ENCODE data around the gene CACNA1C.

The CACNA1C gene

DNA sequence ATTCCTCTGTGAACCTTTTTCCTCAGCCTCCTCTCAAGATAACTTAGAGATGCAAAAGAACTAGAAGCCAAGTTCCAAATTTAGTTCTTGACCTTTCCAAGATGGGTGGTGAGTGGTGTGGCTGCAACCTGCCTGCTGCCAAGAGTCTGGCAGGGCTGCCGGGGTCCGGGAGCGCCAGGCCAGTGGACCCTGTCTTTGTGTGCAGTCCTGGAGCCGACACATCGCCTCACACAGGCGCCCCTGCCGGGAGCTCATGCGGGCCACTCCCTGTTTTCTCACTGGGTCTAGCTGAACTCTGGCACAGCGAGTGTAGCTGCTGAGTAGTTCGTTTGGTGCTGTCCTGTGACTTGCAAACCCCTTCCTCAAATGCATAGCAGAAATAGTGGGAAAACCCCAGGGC lies 84.9 kb downstream of the CACNA1C start:
- H3K4me1 ChIP-seq (ENCODE audit: control insufficient read depth in 2 of 2, insufficient read depth in 2 of 2, low read length in 2 of 2) = peaks cover 24 to 29% of the 10 kb centered on the region in 2 donors
- no peaks in the 10 kb centered on the region for H3K27me3 ChIP-seq (ENCODE audit: control insufficient read depth in 2 of 2, insufficient read depth in 2 of 2, low read length in 2 of 2)
- peak overlapping the region; percentile 29 to 68 for H3K27ac ChIP-seq (ENCODE audit: low read depth in 2 of 2, low read length in 2 of 2)
- no peak overlapping the region for H3K9ac ChIP-seq (ENCODE audit: low read depth in 1 of 2, low read length in 2 of 2)
- H3K9me3 ChIP-seq (ENCODE audit: control insufficient read depth in 2 of 2, low read length in 2 of 2) = no peaks in the 10 kb centered on the region
- no peak overlapping the region for H3K4me3 ChIP-seq (ENCODE audit: low read length in 2 of 2)
- no peaks in the 10 kb centered on the region for H3K36me3 ChIP-seq (ENCODE audit: control insufficient read depth in 2 of 2, insufficient read depth in 2 of 2, low read length in 2 of 2)

DNA sequence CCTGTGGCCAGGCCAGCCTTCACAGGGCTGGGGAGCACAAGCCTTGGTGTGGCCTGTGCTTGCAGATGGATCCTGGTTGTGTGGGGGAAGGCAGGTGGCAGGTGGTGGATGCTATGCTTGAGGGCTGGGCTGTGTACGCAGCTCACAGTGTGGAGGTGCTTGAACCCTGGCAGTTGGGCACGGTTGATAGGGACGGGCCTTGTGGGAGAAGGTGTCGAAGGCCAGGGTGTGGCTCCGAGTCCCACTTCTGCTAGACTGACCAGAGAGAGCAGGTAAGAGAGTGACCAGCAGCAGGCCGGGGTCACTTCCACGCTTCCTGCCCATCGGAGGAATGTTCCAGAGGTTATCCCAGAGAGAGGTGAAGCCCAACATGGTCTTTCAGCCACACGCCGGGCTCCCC lies 85.5 kb downstream of the CACNA1C start:
- Histone ChIP-seq H3K27ac (ENCODE audit: low read depth in 2 of 2, low read length in 2 of 2) (peak overlapping the region; percentile 29 to 68), H3K4me1 (ENCODE audit: control insufficient read depth in 2 of 2, insufficient read depth in 2 of 2, low read length in 2 of 2) (peaks cover 24 to 29% of the 10 kb centered on the region in 2 donors), H3K27me3 (ENCODE audit: control insufficient read depth in 2 of 2, insufficient read depth in 2 of 2, low read length in 2 of 2) (no peaks in the 10 kb centered on the region), H3K36me3 (ENCODE audit: control insufficient read depth in 2 of 2, insufficient read depth in 2 of 2, low read length in 2 of 2) (no peaks in the 10 kb centered on the region), H3K4me3 (ENCODE audit: low read length in 2 of 2) (no peak overlapping the region), H3K9me3 (ENCODE audit: control insufficient read depth in 2 of 2, low read length in 2 of 2) (no peaks in the 10 kb centered on the region), H3K9ac (ENCODE audit: low read depth in 1 of 2, low read length in 2 of 2) (no peak overlapping the region)

DNA sequence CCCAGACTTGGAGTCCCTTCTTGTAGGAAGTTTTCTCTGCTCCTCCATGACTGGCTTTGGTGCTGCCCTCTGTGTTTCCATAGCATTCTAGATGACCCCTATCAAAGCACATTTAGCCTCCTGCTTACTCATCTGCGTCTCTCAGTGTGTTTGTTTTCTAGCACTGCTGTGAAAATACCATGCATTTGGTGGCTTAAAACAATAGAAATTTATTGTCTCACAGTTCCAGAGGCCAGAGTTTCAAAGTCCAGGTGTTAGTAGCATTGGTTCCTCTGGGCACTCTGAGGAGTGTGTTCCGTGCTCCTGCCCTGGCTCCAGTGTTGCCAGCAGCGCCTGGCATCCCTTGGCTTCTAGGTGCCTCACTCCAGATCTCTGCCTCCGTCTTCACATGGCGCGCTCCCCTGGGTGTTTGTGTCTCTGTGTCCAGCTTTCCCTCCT lies 86.1 kb downstream of the CACNA1C start:
- H3K9me3 ChIP-seq (ENCODE audit: control insufficient read depth in 2 of 2, low read length in 2 of 2) = no peaks in the 10 kb centered on the region
- H3K27me3 ChIP-seq (ENCODE audit: control insufficient read depth in 2 of 2, insufficient read depth in 2 of 2, low read length in 2 of 2) = no peaks in the 10 kb centered on the region
- H3K4me3 ChIP-seq (ENCODE audit: low read length in 2 of 2) = no peak overlapping the region
- H3K4me1 ChIP-seq (ENCODE audit: control insufficient read depth in 2 of 2, insufficient read depth in 2 of 2, low read length in 2 of 2) = peaks cover 24 to 29% of the 10 kb centered on the region in 2 donors
- no peaks in the 10 kb centered on the region for H3K36me3 ChIP-seq (ENCODE audit: control insufficient read depth in 2 of 2, insufficient read depth in 2 of 2, low read length in 2 of 2)
- no peak overlapping the region for H3K9ac ChIP-seq (ENCODE audit: low read depth in 1 of 2, low read length in 2 of 2)
- H3K27ac ChIP-seq (ENCODE audit: low read depth in 2 of 2, low read length in 2 of 2) = peak overlapping the region; percentile 29 to 68

DNA sequence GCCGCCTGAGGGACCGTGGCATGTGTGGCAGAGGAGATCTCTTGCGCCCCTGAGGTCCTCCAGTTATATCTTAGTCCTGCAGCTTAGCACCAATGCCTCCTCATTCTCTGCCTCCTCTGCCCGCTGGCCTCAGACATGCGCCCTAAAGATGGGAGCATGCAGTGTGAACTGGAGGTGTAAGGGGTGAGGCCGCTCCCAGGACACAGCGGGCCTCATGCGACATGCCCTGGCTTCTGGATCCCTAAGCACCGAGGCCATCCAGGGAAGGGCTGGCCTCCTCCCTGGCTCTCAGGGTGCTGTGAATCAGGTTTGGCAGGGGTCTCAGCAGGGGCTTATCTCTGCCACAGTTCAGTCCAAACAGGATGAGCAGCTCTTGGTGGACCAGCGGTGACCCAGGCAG lies 86.9 kb downstream of the CACNA1C start:
- Histone ChIP-seq H3K9me3 (ENCODE audit: control insufficient read depth in 2 of 2, low read length in 2 of 2) (no peaks in the 10 kb centered on the region), H3K4me1 (ENCODE audit: control insufficient read depth in 2 of 2, insufficient read depth in 2 of 2, low read length in 2 of 2) (peaks cover 24 to 29% of the 10 kb centered on the region in 2 donors), H3K4me3 (ENCODE audit: low read length in 2 of 2) (no peak overlapping the region), H3K27me3 (ENCODE audit: control insufficient read depth in 2 of 2, insufficient read depth in 2 of 2, low read length in 2 of 2) (no peaks in the 10 kb centered on the region), H3K9ac (ENCODE audit: low read depth in 1 of 2, low read length in 2 of 2) (no peak overlapping the region), H3K27ac (ENCODE audit: low read depth in 2 of 2, low read length in 2 of 2) (no peak overlapping the region), H3K36me3 (ENCODE audit: control insufficient read depth in 2 of 2, insufficient read depth in 2 of 2, low read length in 2 of 2) (no peaks in the 10 kb centered on the region)

DNA sequence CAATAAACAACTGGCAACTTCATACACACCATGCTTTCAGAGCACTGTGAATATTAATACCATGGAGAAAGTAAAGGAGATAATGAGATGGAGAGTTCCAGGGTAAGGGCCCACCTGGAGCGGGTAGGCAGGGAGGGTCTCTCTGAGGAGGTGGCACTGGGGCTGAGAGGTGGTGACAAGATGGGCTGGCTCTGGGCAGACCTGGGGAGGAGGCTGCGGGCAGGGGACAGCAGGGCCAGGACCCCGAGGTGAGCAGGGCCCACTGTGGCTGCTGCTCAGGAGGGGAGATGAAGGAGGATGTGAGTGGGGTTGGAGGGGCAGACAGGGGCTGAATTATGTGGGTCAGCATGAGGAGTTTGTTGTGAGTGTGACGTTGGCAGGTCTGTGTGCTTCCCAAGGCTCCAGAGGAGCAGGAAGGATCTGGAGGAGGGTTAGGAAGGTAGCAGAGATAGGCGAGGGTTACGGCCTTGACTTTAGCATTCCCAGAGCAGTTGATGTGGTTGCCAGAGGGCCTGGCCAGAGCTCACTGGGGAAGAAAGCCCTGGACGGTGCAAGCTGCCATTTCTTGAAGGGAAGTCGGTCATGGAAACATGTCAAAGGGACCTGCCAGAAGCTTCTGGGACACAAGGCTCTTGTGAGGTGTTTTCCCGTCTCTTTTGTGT lies 88.2 kb downstream of the CACNA1C start:
- no peaks in the 10 kb centered on the region for H3K9me3 ChIP-seq (ENCODE audit: control insufficient read depth in 2 of 2, low read length in 2 of 2)
- no peak overlapping the region for H3K4me3 ChIP-seq (ENCODE audit: low read length in 2 of 2)
- peaks cover 28 to 32% of the 10 kb centered on the region in 2 donors for H3K4me1 ChIP-seq (ENCODE audit: control insufficient read depth in 2 of 2, insufficient read depth in 2 of 2, low read length in 2 of 2)
- H3K27me3 ChIP-seq (ENCODE audit: control insufficient read depth in 2 of 2, insufficient read depth in 2 of 2, low read length in 2 of 2) = no peaks in the 10 kb centered on the region
- no peaks in the 10 kb centered on the region for H3K36me3 ChIP-seq (ENCODE audit: control insufficient read depth in 2 of 2, insufficient read depth in 2 of 2, low read length in 2 of 2)
- no peak overlapping the region for H3K27ac ChIP-seq (ENCODE audit: low read depth in 2 of 2, low read length in 2 of 2)
- H3K9ac ChIP-seq (ENCODE audit: low read depth in 1 of 2, low read length in 2 of 2) = no peak overlapping the region

DNA sequence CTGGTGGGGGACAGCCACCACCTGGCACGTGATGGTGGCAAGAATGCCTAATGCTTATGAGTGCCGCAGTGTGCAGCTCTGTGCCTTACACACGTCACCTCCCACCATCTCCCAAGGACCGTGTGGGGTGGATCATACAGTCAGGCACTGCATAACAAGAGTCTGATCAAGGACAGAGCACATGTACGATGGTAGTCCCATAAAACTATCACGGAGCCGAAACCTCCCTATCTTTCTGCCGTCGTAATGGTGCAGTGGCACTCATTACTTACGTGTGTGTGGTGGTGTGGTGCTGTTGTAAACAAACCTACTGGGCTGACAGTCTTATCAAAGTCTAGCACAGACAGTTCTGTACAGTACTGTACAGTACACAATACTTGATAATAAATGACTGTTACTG lies 89.3 kb downstream of the CACNA1C start:
- Histone ChIP-seq H3K27me3 (ENCODE audit: control insufficient read depth in 2 of 2, insufficient read depth in 2 of 2, low read length in 2 of 2) (no peaks in the 10 kb centered on the region), H3K4me1 (ENCODE audit: control insufficient read depth in 2 of 2, insufficient read depth in 2 of 2, low read length in 2 of 2) (peaks cover 25 to 26% of the 10 kb centered on the region in 2 donors), H3K9ac (ENCODE audit: low read depth in 1 of 2, low read length in 2 of 2) (no peak overlapping the region), H3K27ac (ENCODE audit: low read depth in 2 of 2, low read length in 2 of 2) (no peak overlapping the region), H3K36me3 (ENCODE audit: control insufficient read depth in 2 of 2, insufficient read depth in 2 of 2, low read length in 2 of 2) (no peaks in the 10 kb centered on the region), H3K9me3 (ENCODE audit: control insufficient read depth in 2 of 2, low read length in 2 of 2) (no peaks in the 10 kb centered on the region), H3K4me3 (ENCODE audit: low read length in 2 of 2) (no peak overlapping the region)

DNA sequence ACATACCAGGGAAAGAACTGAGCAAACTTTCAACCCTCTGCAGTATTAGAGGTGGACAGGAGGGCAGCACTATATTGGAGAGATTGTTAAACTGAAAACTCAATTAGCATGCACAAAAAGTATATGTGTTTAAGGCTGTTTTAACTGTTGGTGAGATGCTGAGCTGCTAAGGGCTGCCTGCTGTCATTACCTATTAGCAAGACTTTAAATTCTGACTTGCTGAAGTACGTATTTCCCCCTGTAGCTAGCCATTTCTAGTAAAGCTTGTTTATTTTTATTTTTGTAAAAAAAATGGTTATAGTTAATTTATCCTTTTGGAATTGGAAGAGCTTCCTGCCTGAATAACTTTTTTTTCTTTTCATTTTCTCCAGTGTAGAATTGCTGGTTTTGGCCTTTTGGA lies 92.2 kb downstream of the CACNA1C start:
- Histone ChIP-seq H3K9ac (ENCODE audit: low read depth in 1 of 2, low read length in 2 of 2) (no peak overlapping the region), H3K36me3 (ENCODE audit: control insufficient read depth in 2 of 2, insufficient read depth in 2 of 2, low read length in 2 of 2) (no peaks in the 10 kb centered on the region), H3K27ac (ENCODE audit: low read depth in 2 of 2, low read length in 2 of 2) (no peak overlapping the region), H3K4me3 (ENCODE audit: low read length in 2 of 2) (no peak overlapping the region), H3K4me1 (ENCODE audit: control insufficient read depth in 2 of 2, insufficient read depth in 2 of 2, low read length in 2 of 2) (peaks cover 3 to 5% of the 10 kb centered on the region in 2 donors), H3K27me3 (ENCODE audit: control insufficient read depth in 2 of 2, insufficient read depth in 2 of 2, low read length in 2 of 2) (no peaks in the 10 kb centered on the region), H3K9me3 (ENCODE audit: control insufficient read depth in 2 of 2, low read length in 2 of 2) (no peaks in the 10 kb centered on the region)

DNA sequence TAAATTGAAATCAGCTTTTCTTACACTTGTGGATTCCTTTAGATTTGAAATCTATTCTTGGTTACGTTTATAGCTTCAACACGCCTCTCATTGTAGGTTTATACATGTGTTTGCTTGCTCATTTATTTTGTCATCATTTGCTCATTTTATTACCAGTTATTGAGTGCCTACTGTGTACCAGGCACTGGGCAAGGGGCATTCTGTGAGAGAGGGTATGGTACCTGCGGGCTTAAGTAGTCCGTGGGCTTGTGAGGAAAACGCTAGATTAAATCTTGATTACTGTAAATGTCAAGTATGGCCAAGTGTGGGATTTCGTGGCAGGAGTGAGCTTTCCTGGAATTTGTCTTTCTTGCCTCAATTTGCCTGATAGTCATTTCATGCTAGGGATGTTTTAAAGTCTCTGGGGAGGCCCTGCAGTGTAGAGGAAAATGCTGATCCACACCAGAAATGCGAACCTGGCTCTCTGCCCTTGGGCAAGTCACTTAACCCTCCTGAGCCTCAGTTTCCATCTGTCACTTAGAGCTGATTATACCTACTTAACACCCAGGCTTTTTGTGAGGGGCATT lies 92.7 kb downstream of the CACNA1C start:
- Histone ChIP-seq H3K9me3 (ENCODE audit: control insufficient read depth in 2 of 2, low read length in 2 of 2) (no peaks in the 10 kb centered on the region), H3K4me3 (ENCODE audit: low read length in 2 of 2) (no peak overlapping the region), H3K36me3 (ENCODE audit: control insufficient read depth in 2 of 2, insufficient read depth in 2 of 2, low read length in 2 of 2) (no peaks in the 10 kb centered on the region), H3K27me3 (ENCODE audit: control insufficient read depth in 2 of 2, insufficient read depth in 2 of 2, low read length in 2 of 2) (no peaks in the 10 kb centered on the region), H3K27ac (ENCODE audit: low read depth in 2 of 2, low read length in 2 of 2) (no peak overlapping the region), H3K4me1 (ENCODE audit: control insufficient read depth in 2 of 2, insufficient read depth in 2 of 2, low read length in 2 of 2) (peaks cover 3 to 5% of the 10 kb centered on the region in 2 donors), H3K9ac (ENCODE audit: low read depth in 1 of 2, low read length in 2 of 2) (no peak overlapping the region)

DNA sequence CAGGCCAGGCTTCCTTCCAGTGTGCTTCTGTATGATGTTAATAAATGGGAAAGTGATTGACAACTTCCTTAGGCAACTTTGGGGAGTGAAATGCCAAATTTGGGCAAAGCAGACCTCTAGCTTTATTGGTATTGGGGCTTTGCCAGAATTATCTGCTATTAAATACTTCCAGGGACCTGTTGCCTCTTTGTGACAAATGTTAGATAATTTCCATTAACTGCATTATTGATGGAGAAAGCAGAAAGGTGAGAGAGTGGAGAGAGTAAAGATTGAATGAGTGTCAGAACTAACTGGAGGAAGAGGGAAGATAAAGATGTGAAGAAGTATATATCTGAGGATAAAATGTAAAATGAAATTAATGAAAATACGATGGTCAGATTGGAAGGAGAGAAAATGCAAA lies 94.5 kb downstream of the CACNA1C start:
- H3K4me3 ChIP-seq (ENCODE audit: low read length in 2 of 2) = no peak overlapping the region
- H3K27ac ChIP-seq (ENCODE audit: low read depth in 2 of 2, low read length in 2 of 2) = no peak overlapping the region
- no peak overlapping the region for H3K9ac ChIP-seq (ENCODE audit: low read depth in 1 of 2, low read length in 2 of 2)
- H3K36me3 ChIP-seq (ENCODE audit: control insufficient read depth in 2 of 2, insufficient read depth in 2 of 2, low read length in 2 of 2) = no peaks in the 10 kb centered on the region
- H3K4me1 ChIP-seq (ENCODE audit: control insufficient read depth in 2 of 2, insufficient read depth in 2 of 2, low read length in 2 of 2) = peaks cover 3 to 5% of the 10 kb centered on the region in 2 donors
- no peaks in the 10 kb centered on the region for H3K27me3 ChIP-seq (ENCODE audit: control insufficient read depth in 2 of 2, insufficient read depth in 2 of 2, low read length in 2 of 2)
- no peaks in the 10 kb centered on the region for H3K9me3 ChIP-seq (ENCODE audit: control insufficient read depth in 2 of 2, low read length in 2 of 2)

DNA sequence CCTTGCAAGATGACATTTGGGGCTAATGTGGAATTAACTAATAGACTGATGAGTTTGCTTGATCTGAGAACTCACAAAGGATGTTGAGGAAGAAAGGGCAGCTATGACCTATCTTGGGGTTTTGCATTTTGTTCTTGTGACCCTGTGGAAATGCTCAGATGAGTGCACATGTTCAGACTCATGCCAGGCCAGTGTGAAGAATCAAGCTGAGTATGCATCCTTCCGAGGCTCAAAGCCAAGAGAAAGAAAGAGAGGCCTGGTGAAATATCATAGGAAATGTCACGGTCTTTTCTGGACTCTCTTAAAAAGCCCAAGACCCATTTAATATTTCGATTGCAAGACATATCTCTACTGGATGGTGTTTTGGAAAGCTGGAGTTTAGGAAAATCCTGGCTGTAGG lies 96.3 kb downstream of the CACNA1C start:
- H3K4me3 ChIP-seq (ENCODE audit: low read length in 2 of 2) = no peak overlapping the region
- H3K4me1 ChIP-seq (ENCODE audit: control insufficient read depth in 2 of 2, insufficient read depth in 2 of 2, low read length in 2 of 2) = peaks cover 3 to 5% of the 10 kb centered on the region in 2 donors
- no peaks in the 10 kb centered on the region for H3K27me3 ChIP-seq (ENCODE audit: control insufficient read depth in 2 of 2, insufficient read depth in 2 of 2, low read length in 2 of 2)
- H3K9ac ChIP-seq (ENCODE audit: low read depth in 1 of 2, low read length in 2 of 2) = no peak overlapping the region
- H3K9me3 ChIP-seq (ENCODE audit: control insufficient read depth in 2 of 2, low read length in 2 of 2) = no peaks in the 10 kb centered on the region
- H3K36me3 ChIP-seq (ENCODE audit: control insufficient read depth in 2 of 2, insufficient read depth in 2 of 2, low read length in 2 of 2) = no peaks in the 10 kb centered on the region
- H3K27ac ChIP-seq (ENCODE audit: low read depth in 2 of 2, low read length in 2 of 2) = no peak overlapping the region
